HL-60/S4 treated with phorbol 12-myristate 13-acetate at 8.2 ng/mL for 4 days and 3 days (cell line): ENCODE results near the gene SMC1B.
"Not testable (repeated sequence)": the region's sequence is repeated elsewhere in the genome, so short reads cannot be mapped to it uniquely, and the experiment has no call there.

Experiments used
- in situ Hi-C: fragments of 300-500 bp; cut with MboI; formaldehyde crosslinking; loops from 2 replicates; pipeline ENCODE4 v1.15.0; 2022; ENCODE audit warnings: low sequenced_read_pairs

SMC1B gene

GRCh38 chr22:45308391-45308956 is 104.9 kb downstream of the SMC1B start:
- in situ Hi-C loops: no loop called here

GRCh38 chr22:45306139-45306538 is 107.3 kb downstream of the SMC1B start:
- in situ Hi-C loops: no loop called here

GRCh38 chr22:45305456-45306075 is 107.8 kb downstream of the SMC1B start:
- in situ Hi-C loops: no loop called here

- in situ Hi-C loops: no loop called here
Measured at GRCh38 chr22:45304971-45305370, 108.4 kb downstream of the SMC1B start.

GRCh38 chr22:45303181-45303580 is 110.2 kb downstream of the SMC1B start:
- in situ Hi-C loops: no loop called here

- in situ Hi-C loops: no loop called here
Measured at GRCh38 chr22:45302751-45303150, 110.6 kb downstream of the SMC1B start.

- in situ Hi-C loops: no loop called here
Measured at GRCh38 chr22:45298934-45299505, 114.4 kb downstream of the SMC1B start.

- in situ Hi-C loops: no loop called here
Measured at GRCh38 chr22:45296628-45297297, 116.6 kb downstream of the SMC1B start.

- in situ Hi-C loops: no loop called here
Measured at GRCh38 chr22:45295492-45295891, 117.9 kb downstream of the SMC1B start.

- in situ Hi-C loops: not testable (repeated sequence)
Measured at GRCh38 chr22:45295004-45295403, 118.4 kb downstream of the SMC1B start.
